ENCODE measurements around the gene NECTIN2. TPM values are rescaled to one million over a fixed set of nuclear protein-coding genes. Genes with fewer than 3 reads are reported as not detected.

Gene NECTIN2
- polyA plus RNA-seq, 3 donors: 5.6 to 18.2 (median 9.3) TPM

DNA sequence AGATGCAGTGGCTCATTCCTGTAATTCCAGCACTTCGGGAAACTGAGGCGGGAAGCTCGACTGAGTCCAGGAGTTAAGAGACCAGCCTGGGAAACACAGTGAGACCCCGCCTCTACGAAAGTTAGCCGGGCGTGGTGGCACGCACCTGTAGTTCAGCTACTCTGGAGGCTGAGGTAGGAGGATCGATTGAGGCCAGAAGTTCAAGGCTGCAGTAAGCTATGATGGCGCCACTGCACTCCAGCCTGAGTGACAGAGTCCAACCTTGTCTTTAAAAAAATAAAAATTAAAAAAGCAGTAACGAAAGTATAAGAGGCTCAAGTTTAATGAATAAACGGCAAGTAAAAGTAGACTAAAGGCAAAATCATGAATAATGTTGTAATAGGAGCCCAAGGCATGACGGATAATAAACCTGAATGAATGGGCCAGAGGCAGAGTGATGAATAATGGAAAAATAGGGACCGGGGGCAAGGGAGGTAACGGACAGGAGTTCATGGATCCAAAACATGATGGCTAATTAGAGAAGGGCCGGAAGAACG, 43.8 kb downstream of the NECTIN2 start:
- Mint-ChIP-seq H3K27ac (peak overlapping the region; percentile 90 to 98 (median 96)), H3K36me3 (peaks cover 23 to 42% of the 10 kb centered on the region in 2 donors), H3K4me1 (peaks cover 23% of the 10 kb centered on the region), H3K4me3 (peak overlapping the region; percentile 83 to 95), H3K9me3 (peaks cover 0 to 2% (median 0%) of the 10 kb centered on the region in 7 donors), H3K27me3 (ENCODE audit: low read depth in 3 of 3) (peaks cover 0 to 2% (median 1%) of the 10 kb centered on the region in 3 donors)
- H3K36me3 ChIP-seq (replicated peaks in 1 of 2; ENCODE audit: control insufficient read depth in 1 of 2, insufficient read depth in 2 of 2, low read length in 2 of 2): peaks cover 21 to 23% of the 10 kb centered on the region in 2 donors
- H3K79me2 ChIP-seq (ENCODE audit: insufficient read depth, low read length): peaks cover 22% of the 10 kb centered on the region
- DNase-seq: no peak
- no peaks in the 10 kb centered on the region for H3K9me3 ChIP-seq (replicated peaks in 1 of 2; ENCODE audit: control insufficient read depth in 1 of 2, insufficient read depth in 1 of 2, low read length in 2 of 2)
- TF ChIP-seq, protein P1, sequence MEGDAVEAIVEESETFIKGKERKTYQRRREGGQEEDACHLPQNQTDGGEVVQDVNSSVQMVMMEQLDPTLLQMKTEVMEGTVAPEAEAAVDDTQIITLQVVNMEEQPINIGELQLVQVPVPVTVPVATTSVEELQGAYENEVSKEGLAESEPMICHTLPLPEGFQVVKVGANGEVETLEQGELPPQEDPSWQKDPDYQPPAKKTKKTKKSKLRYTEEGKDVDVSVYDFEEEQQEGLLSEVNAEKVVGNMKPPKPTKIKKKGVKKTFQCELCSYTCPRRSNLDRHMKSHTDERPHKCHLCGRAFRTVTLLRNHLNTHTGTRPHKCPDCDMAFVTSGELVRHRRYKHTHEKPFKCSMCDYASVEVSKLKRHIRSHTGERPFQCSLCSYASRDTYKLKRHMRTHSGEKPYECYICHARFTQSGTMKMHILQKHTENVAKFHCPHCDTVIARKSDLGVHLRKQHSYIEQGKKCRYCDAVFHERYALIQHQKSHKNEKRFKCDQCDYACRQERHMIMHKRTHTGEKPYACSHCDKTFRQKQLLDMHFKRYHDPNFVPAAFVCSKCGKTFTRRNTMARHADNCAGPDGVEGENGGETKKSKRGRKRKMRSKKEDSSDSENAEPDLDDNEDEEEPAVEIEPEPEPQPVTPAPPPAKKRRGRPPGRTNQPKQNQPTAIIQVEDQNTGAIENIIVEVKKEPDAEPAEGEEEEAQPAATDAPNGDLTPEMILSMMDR (IDR thresholded peaks at IDR 0.05): no peak
- WGBS (ENCODE audit: insufficient coverage): 41% methylated on average over 11 of the region's 17 CpGs
- H3K27me3 ChIP-seq (ENCODE audit: control insufficient read depth in 2 of 2, insufficient read depth in 2 of 2, low read length in 2 of 2): no peaks in the 10 kb centered on the region
- intact Hi-C loops (cut with micrococcal nuclease): loop anchor here in 1 of 2 donors (1.0 to 2.0 kb wide), 2 partner anchors 43 to 64 kb away; partner anchors contain the start of gene NECTIN2
- peak overlapping the region; percentile 69 for H2AFZ ChIP-seq (ENCODE audit: insufficient read depth, low read depth, low read length, poor library complexity, severe bottlenecking)
- peaks cover 11% of the 10 kb centered on the region for H4K20me1 ChIP-seq (ENCODE audit: insufficient read depth, low read length)
- H3K9ac ChIP-seq (ENCODE audit: insufficient read depth, low read length, poor library complexity, severe bottlenecking): peak overlapping the region; percentile 87
- peaks cover 20 to 25% of the 10 kb centered on the region in 2 donors for H3K4me1 ChIP-seq (ENCODE audit: control insufficient read depth in 1 of 2, insufficient read depth in 2 of 2, low read length in 2 of 2)
- H3K4me3 ChIP-seq (replicated peaks in 1 of 3; ENCODE audit: low read depth in 2 of 3, low read length in 3 of 3): peak overlapping the region; percentile 61 to 78 (median 68)
- H3K27ac ChIP-seq (ENCODE audit: low read depth in 1 of 2, low read length in 2 of 2): peak overlapping the region; percentile 97 to 99
- peak overlapping the region; percentile 77 for H3K4me2 ChIP-seq (replicated peaks; ENCODE audit: extremely low read depth, low read length, poor library complexity, severe bottlenecking)

DNA sequence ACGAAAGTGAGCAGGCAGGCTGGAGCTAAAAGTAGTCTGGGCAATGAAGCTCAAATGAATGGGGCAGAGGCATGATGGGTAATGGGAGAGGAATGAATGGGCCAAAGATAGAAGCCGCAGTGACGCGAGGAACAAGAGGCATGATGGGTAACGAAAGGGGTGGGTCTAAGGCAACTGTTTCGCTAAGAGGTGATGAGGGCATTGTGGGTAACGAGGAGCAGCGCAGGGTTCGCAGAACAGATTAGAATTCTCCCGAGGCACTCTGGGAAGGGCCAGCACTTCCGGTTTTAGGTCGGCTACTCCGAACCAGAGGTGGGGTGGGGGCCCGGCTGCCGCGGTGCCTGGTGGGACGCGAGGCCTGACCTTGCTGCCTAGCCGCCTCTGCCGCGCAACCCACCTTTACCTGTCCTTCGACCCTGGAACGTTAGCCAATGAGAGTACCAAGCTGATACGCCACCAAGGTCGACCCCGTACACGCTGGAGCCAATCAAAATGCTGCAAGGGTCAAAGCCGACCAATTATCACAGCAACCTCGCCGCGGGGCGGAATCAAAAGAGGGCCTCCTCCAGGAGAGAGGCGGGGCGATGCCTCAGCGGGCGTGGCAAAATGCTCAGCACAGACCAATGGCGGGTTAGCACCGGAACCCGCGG, 44.4 kb downstream of the NECTIN2 start:
- peak; percentile 96 to 100 (median 100) for DNase-seq
- Mint-ChIP-seq H3K36me3 (peaks cover 29 to 47% of the 10 kb centered on the region in 2 donors), H3K4me3 (peak overlapping the region; percentile 83 to 95), H3K27ac (peak overlapping the region; percentile 90 to 98 (median 96)), H3K27me3 (ENCODE audit: low read depth in 3 of 3) (peaks cover 0 to 2% (median 1%) of the 10 kb centered on the region in 3 donors), H3K4me1 (peaks cover 23% of the 10 kb centered on the region), H3K9me3 (peaks cover 0 to 2% (median 0%) of the 10 kb centered on the region in 7 donors)
- Histone ChIP-seq H3K36me3 (replicated peaks in 1 of 2; ENCODE audit: control insufficient read depth in 1 of 2, insufficient read depth in 2 of 2, low read length in 2 of 2) (peaks cover 27 to 29% of the 10 kb centered on the region in 2 donors), H3K4me2 (replicated peaks; ENCODE audit: extremely low read depth, low read length, poor library complexity, severe bottlenecking) (peak overlapping the region; percentile 77), H4K20me1 (ENCODE audit: insufficient read depth, low read length) (peaks cover 14% of the 10 kb centered on the region), H3K79me2 (ENCODE audit: insufficient read depth, low read length) (peaks cover 22% of the 10 kb centered on the region), H3K4me1 (ENCODE audit: control insufficient read depth in 1 of 2, insufficient read depth in 2 of 2, low read length in 2 of 2) (peaks cover 20 to 25% of the 10 kb centered on the region in 2 donors), H3K4me3 (replicated peaks in 1 of 3; ENCODE audit: low read depth in 2 of 3, low read length in 3 of 3) (peak overlapping the region; percentile 61 to 78 (median 68)), H3K27me3 (ENCODE audit: control insufficient read depth in 2 of 2, insufficient read depth in 2 of 2, low read length in 2 of 2) (no peaks in the 10 kb centered on the region), H2AFZ (ENCODE audit: insufficient read depth, low read depth, low read length, poor library complexity, severe bottlenecking) (peak overlapping the region; percentile 69), H3K27ac (ENCODE audit: low read depth in 1 of 2, low read length in 2 of 2) (peak overlapping the region; percentile 97 to 99), H3K9ac (ENCODE audit: insufficient read depth, low read length, poor library complexity, severe bottlenecking) (peak overlapping the region; percentile 87), H3K9me3 (replicated peaks in 1 of 2; ENCODE audit: control insufficient read depth in 1 of 2, insufficient read depth in 1 of 2, low read length in 2 of 2) (no peaks in the 10 kb centered on the region)
- TF ChIP-seq, protein P1 (IDR thresholded peaks at IDR 0.05): no peak
- WGBS (ENCODE audit: insufficient coverage): under 1% methylated on average over 40 of the region's 40 CpGs
- intact Hi-C loops (cut with micrococcal nuclease): loop anchor here in 1 of 2 donors (1.0 to 2.0 kb wide), 2 partner anchors 44 to 64 kb away; partner anchors contain the start of gene NECTIN2

Data from CD14-positive monocyte (primary cell).